Measurements from ENCODE around the gene TTC7B.

GRCh38 chr14:90643982-90644670 lies 172.1 kb downstream of the TTC7B start:
- TF ChIP-seq RNF2 (IDR thresholded peaks at IDR 0.05; ENCODE audit: borderline replicate concordance, low read depth, low read length, missing control alignments, poor library complexity, severe bottlenecking) = no peak
- TF ChIP-seq CTCF (IDR thresholded peaks at IDR 0.05; ENCODE audit: control extremely low read depth in 1 of 3, insufficient read depth in 1 of 3, low read depth in 1 of 3, low read length in 3 of 3) = no peak
- no peak for TF ChIP-seq EZH2 (IDR thresholded peaks at IDR 0.05; ENCODE audit: low read depth, low read length, severe bottlenecking)
- no peak for TF ChIP-seq POLR2AphosphoS5 (IDR thresholded peaks at IDR 0.05; ENCODE audit: low read depth, low read length)
- TF ChIP-seq MAX (IDR thresholded peaks at IDR 0.05) = no peak
- TF ChIP-seq USF2 (IDR thresholded peaks at IDR 0.05; ENCODE audit: low read length) = no peak
- TF ChIP-seq POLR2A (IDR thresholded peaks at IDR 0.05; ENCODE audit: control extremely low read depth in 1 of 2, low read depth in 2 of 2, low read length in 2 of 2) = no peak
- TF ChIP-seq HDAC6 (IDR thresholded peaks at IDR 0.05; ENCODE audit: low read depth, low read length) = no peak
- no peak for TF ChIP-seq CHD1 (IDR thresholded peaks at IDR 0.05; ENCODE audit: low read depth, low read length)
- TF ChIP-seq CREB1 (IDR thresholded peaks at IDR 0.05) = no peak
- TF ChIP-seq SP2 (IDR thresholded peaks at IDR 0.05; ENCODE audit: low read length) = no peak
- no peak for TF ChIP-seq TAF7 (optimal IDR thresholded peaks at IDR 0.05; ENCODE audit: borderline replicate concordance, low read depth, low read length)
- no peak for TF ChIP-seq ATF2 (IDR thresholded peaks at IDR 0.05; ENCODE audit: low read length)
